GM23338 (cell line): ENCODE measurements around the gene C12orf42. TPM values are rescaled to one million over a fixed set of nuclear protein-coding genes. Genes with fewer than 3 reads are reported as not detected.

Experiments
- ATAC-seq: fragments of 200-7000 bp; cut with Tn5 transposase; 3 replicates; pipeline ENCODE4 v1.9.1; 2020
- DNase-seq: peaks from one replicate; pipeline ENCODE4 v3.0.0-alpha.2; 2015; ENCODE audit warnings: low spot score
- H2AFZ ChIP-seq: fragments of 200-600 bp; sonication (generic); 2 replicates; pipeline ENCODE4 v1.8.0; 2016; ENCODE audit warnings: antibody characterized with exemption, mild to moderate bottlenecking, moderate library complexity
- H3F3A ChIP-seq: fragments of 200-600 bp; sonication (generic); replicated peaks from 2 replicates; pipeline ENCODE4 v1.8.0; 2017; ENCODE audit warnings: antibody characterized with exemption, mixed run types, low read depth
- H3K27ac ChIP-seq: fragments of 200-600 bp; sonication (generic); 2 replicates; pipeline ENCODE4 v1.6.1; 2016; ENCODE audit warnings: low read depth
- H3K27me3 ChIP-seq: fragments of 200-600 bp; sonication (generic); 2 replicates; pipeline ENCODE4 v1.8.0; 2016; ENCODE audit warnings: mild to moderate bottlenecking, mixed run types, moderate library complexity; ENCODE audit not compliant: insufficient read depth
- H3K36me3 ChIP-seq: fragments of 200-600 bp; sonication (generic); 2 replicates; pipeline ENCODE4 v1.8.0; 2016; ENCODE audit warnings: mild to moderate bottlenecking; ENCODE audit not compliant: insufficient read depth
- H3K4me1 ChIP-seq: fragments of 200-600 bp; sonication (generic); 2 replicates; pipeline ENCODE4 v1.8.0; 2016; ENCODE audit warnings: mild to moderate bottlenecking, moderate library complexity; ENCODE audit not compliant: insufficient read depth
- H3K4me2 ChIP-seq: fragments of 200-600 bp; sonication (generic); 2 replicates; pipeline ENCODE4 v1.7.1; 2017; ENCODE audit warnings: mixed run types
- H3K4me3 ChIP-seq: fragments of 200-600 bp; sonication (generic); 2 replicates; pipeline ENCODE4 v1.6.1; 2016; ENCODE audit warnings: mixed run types
- H3K79me2 ChIP-seq: fragments of 200-600 bp; sonication (generic); replicated peaks from 2 replicates; pipeline ENCODE4 v1.8.0; 2017; ENCODE audit warnings: mild to moderate bottlenecking; ENCODE audit not compliant: insufficient read depth
- H3K9me2 ChIP-seq: fragments of 200-600 bp; sonication (generic); 2 replicates; pipeline ENCODE4 v1.8.0; 2017; ENCODE audit not compliant: insufficient read depth
- H4K20me1 ChIP-seq: fragments of 200-600 bp; sonication (generic); replicated peaks from 2 replicates; pipeline ENCODE4 v1.8.0; 2017; ENCODE audit warnings: mild to moderate bottlenecking; ENCODE audit not compliant: insufficient read depth
- H3K27ac Mint-ChIP-seq: 2 replicates; pipeline ENCODE4 v1.8.0; 2020; ENCODE audit warnings: inconsistent platforms, mild to moderate bottlenecking, moderate library complexity, mixed read lengths
- H3K27me3 Mint-ChIP-seq: 3 replicates; pipeline ENCODE4 v1.8.0; 2022; ENCODE audit warnings: low read depth, mild to moderate bottlenecking, moderate library complexity, mixed read lengths, inconsistent platforms; ENCODE audit not compliant: insufficient read depth, poor library complexity
- H3K36me3 Mint-ChIP-seq: 3 replicates; pipeline ENCODE4 v1.8.0; 2021; ENCODE audit warnings: low read depth, mild to moderate bottlenecking, inconsistent platforms, moderate library complexity, mixed read lengths
- H3K4me1 Mint-ChIP-seq: 3 replicates; pipeline ENCODE4 v1.8.0; 2020; ENCODE audit warnings: mild to moderate bottlenecking, inconsistent platforms, mixed read lengths
- H3K4me3 Mint-ChIP-seq: 3 replicates; pipeline ENCODE4 v1.8.0; 2021; ENCODE audit warnings: moderate library complexity, mild to moderate bottlenecking, inconsistent platforms, mixed read lengths
- H3K9me3 Mint-ChIP-seq: 3 replicates; pipeline ENCODE4 v1.8.0; 2020; ENCODE audit warnings: moderate library complexity, mild to moderate bottlenecking, inconsistent platforms, mixed read lengths
- CTCF ChIP-seq, 2 experiments: fragments of 200-600 bp in 1 of 2; sonication (generic) in 1 of 2; conservative IDR thresholded peaks; 2 replicates each; pipeline versions ENCODE4 v1.5.1 to v1.6.1; 2016 to 2017; ENCODE audit warnings: antibody characterized with exemption in 2 of 2, low read depth in 2 of 2, mild to moderate bottlenecking in 2 of 2, moderate library complexity in 1 of 2
- ETS1 ChIP-seq: IDR thresholded peaks from 2 replicates; pipeline ENCODE4 v1.6.1; 2016; ENCODE audit warnings: antibody characterized with exemption
- EZH2 ChIP-seq: fragments of 200-600 bp; sonication (generic); IDR thresholded peaks from one replicate; pipeline ENCODE4 v1.8.0; 2017; ENCODE audit warnings: antibody characterized with exemption, mild to moderate bottlenecking, low read depth; ENCODE audit not compliant: unreplicated experiment
- EZH2phosphoT487 ChIP-seq: fragments of 200-600 bp; sonication (generic); IDR thresholded peaks from one replicate; pipeline ENCODE4 v1.8.1; 2018; ENCODE audit warnings: antibody characterized with exemption; ENCODE audit not compliant: unreplicated experiment
- NANOG ChIP-seq: IDR thresholded peaks from 2 replicates; pipeline ENCODE4 v1.6.1; 2016; ENCODE audit warnings: antibody characterized with exemption, borderline replicate concordance
- POLR2AphosphoS5 ChIP-seq: IDR thresholded peaks from 2 replicates; pipeline ENCODE4 v1.6.1; 2016; ENCODE audit warnings: antibody characterized with exemption, low read depth
- STAT1 ChIP-seq: IDR thresholded peaks from one replicate; pipeline ENCODE4 v1.6.1; 2016; ENCODE audit warnings: antibody characterized with exemption; ENCODE audit not compliant: unreplicated experiment
- ZNF114 ChIP-seq: fragments of 250-450 bp; sonication (Bioruptor Pico); IDR thresholded peaks from 2 replicates; pipeline ENCODE4 v1.5.0; 2020; ENCODE audit warnings: mild to moderate bottlenecking, moderate library complexity
- polyA plus RNA-seq: library from polyadenylated mRNA; unstranded; fragments of >200 nt; fragmentation: Nextera tagmentation; extraction: Ambion mirVana; gene quantifications from 2 replicates; pipeline ENCODE4 v1.2.1, GENCODE V29; 2016
- total RNA-seq: library from RNA; depleted of rRNA; stranded (reverse); fragments of >200 nt; shearing (Covaris generic); gene quantifications from 2 replicates; pipeline ENCODE4 v1.2.3, GENCODE V29; 2014

The C12orf42 gene
- total and polyA plus RNA-seq, 2 experiments from 2014 or later: 0.45 TPM; not detected in 1

GRCh38 chr12:103540319-103540718, 44.6 kb upstream of the C12orf42 start:
- Histone ChIP-seq H3K4me1 (no peaks in the 10 kb centered on the region), H3K4me2 (no peak overlapping the region), H3K4me3 (no peak overlapping the region), H4K20me1 (no peaks in the 10 kb centered on the region), H3K79me2 (no peaks in the 10 kb centered on the region), H3K36me3 (no peaks in the 10 kb centered on the region), H3K27ac (no peak overlapping the region), H3F3A (no peaks in the 10 kb centered on the region), H3K9me2 (no peaks in the 10 kb centered on the region), H3K27me3 (no peaks in the 10 kb centered on the region), H2AFZ (no peak overlapping the region)
- H3K36me3 Mint-ChIP-seq: no peaks in the 10 kb centered on the region; the same call in 2 of the 3 replicates
- no peak for TF ChIP-seq POLR2AphosphoS5
- no peak for TF ChIP-seq ZNF114 (CRISPR knock-in tag)
- no peak for TF ChIP-seq NANOG
- TF ChIP-seq CTCF (conservative IDR thresholded peaks at IDR 0.05; ENCODE audit: low read depth in 2 of 2): no peak
- TF ChIP-seq STAT1: no peak
- no peaks in the 10 kb centered on the region for H3K27me3 Mint-ChIP-seq
- no peak overlapping the region for H3K4me3 Mint-ChIP-seq
- H3K4me1 Mint-ChIP-seq: no peaks in the 10 kb centered on the region
- DNase-seq: no peak
- peaks cover 4% of the 10 kb centered on the region; the same call in 2 of the 3 replicates for H3K9me3 Mint-ChIP-seq
- no peak overlapping the region for H3K27ac Mint-ChIP-seq
- ATAC-seq: no peak

- no peaks in the 10 kb centered on the region for H3K27me3 ChIP-seq
- H3K27me3 Mint-ChIP-seq: no peaks in the 10 kb centered on the region
- no peaks in the 10 kb centered on the region for H3F3A ChIP-seq
- no peak overlapping the region for H3K4me2 ChIP-seq
- no peaks in the 10 kb centered on the region for H3K9me3 Mint-ChIP-seq
- no peaks in the 10 kb centered on the region for H3K9me2 ChIP-seq
- H3K36me3 ChIP-seq: no peaks in the 10 kb centered on the region
- no peaks in the 10 kb centered on the region for H3K4me1 ChIP-seq
- ATAC-seq (no peak), DNase-seq (no peak)
- no peak overlapping the region for H3K27ac ChIP-seq
- H3K4me3 ChIP-seq: no peak overlapping the region
- no peaks in the 10 kb centered on the region for H3K4me1 Mint-ChIP-seq
- no peak overlapping the region for H3K4me3 Mint-ChIP-seq
- no peak overlapping the region for H2AFZ ChIP-seq
- H4K20me1 ChIP-seq: no peaks in the 10 kb centered on the region
- no peaks in the 10 kb centered on the region for H3K79me2 ChIP-seq
- no peaks in the 10 kb centered on the region for H3K36me3 Mint-ChIP-seq
- H3K27ac Mint-ChIP-seq: no peak overlapping the region
- no peak for TF ChIP-seq ETS1
Measured at GRCh38 chr12:103538397-103538796, 42.6 kb upstream of the C12orf42 start.

GRCh38 chr12:103530307-103531066, 34.7 kb upstream of the C12orf42 start:
- Mint-ChIP-seq H3K27me3 (no peaks in the 10 kb centered on the region), H3K36me3 (no peaks in the 10 kb centered on the region), H3K9me3 (no peaks in the 10 kb centered on the region), H3K4me3 (no peak overlapping the region), H3K4me1 (no peaks in the 10 kb centered on the region; the same call in 2 of the 3 replicates), H3K27ac (no peak overlapping the region)
- ATAC-seq (no peak), DNase-seq (peak; percentile 3)
- H3K27ac ChIP-seq: no peak overlapping the region
- no peaks in the 10 kb centered on the region for H3K27me3 ChIP-seq
- no peaks in the 10 kb centered on the region for H3K9me2 ChIP-seq
- H3F3A ChIP-seq: no peaks in the 10 kb centered on the region
- H3K4me3 ChIP-seq: no peak overlapping the region
- H3K4me2 ChIP-seq: no peak overlapping the region
- no peaks in the 10 kb centered on the region for H4K20me1 ChIP-seq
- TF ChIP-seq POLR2AphosphoS5 (no peak), ETS1 (no peak), ZNF114 (CRISPR knock-in tag) (no peak), EZH2 (no peak), STAT1 (no peak), EZH2phosphoT487 (no peak)
- H3K79me2 ChIP-seq: no peaks in the 10 kb centered on the region
- no peaks in the 10 kb centered on the region for H3K4me1 ChIP-seq
- H2AFZ ChIP-seq: no peak overlapping the region
- H3K36me3 ChIP-seq: no peaks in the 10 kb centered on the region
